Measurements from ENCODE around the gene FKBP15.
"Not testable (repeated sequence)": the region's sequence is repeated elsewhere in the genome, so short reads cannot be mapped to it uniquely, and the experiment has no call there.

The FKBP15 gene

DNA sequence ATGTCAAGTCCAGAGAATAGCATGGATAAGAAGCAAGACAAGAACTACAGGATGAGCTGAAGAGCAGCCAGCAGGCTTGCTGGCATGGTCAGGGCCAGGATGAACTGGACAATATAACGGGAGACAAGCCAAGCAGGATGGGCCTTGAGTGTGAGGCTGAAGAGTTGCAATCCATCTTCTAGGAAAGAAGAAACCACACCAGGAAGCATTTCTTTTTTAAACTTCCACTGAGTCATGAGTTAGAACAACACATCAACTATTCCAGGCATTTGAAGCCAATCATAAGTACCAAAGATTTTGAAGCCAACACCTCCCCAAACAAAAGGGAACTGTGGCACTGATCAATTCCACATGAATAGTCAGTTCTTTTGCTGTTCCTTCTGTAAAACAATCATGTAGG, 43.0 kb downstream of the FKBP15 start:
- DNase-seq (ENCODE audit: low read depth): no peak

DNA sequence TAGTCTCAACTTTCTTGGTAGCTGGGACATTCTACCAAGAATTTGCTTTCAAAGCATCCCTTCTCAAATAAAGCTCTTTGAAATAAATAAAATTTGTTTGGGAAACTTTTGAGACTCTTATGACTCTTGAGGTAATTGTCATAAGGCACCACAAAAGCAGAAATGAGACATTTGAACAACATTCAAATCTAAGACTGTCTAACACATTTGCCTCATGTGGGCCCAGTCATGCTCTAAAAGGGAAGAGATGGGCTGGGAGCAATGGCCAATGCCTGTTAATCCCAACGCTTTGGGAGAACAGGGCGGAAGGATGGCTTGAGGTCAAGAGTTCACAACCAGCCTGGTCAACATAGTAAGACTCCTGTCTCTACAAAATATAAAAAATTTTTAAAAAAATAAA, 43.8 kb downstream of the FKBP15 start:
- no peak for DNase-seq (ENCODE audit: low read depth)

DNA sequence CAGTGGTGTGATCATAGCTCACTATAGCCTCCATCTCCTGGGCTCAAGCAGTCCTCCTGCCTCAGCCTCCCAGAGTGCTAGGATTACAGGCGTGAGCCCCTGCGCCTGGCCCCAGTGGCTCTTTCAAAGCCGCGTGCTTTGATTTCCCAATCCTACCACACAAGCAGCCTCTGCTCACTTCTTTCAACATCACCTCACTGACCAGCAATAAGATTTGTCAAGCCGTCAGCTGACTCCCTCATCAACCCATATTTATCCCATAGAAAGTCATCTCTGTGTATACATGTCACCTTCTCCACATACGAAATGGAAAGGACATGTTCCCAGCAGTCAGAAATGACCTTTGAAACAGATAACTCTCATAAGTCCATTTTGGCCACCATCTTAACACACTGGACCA, 44.3 kb downstream of the FKBP15 start:
- DNase-seq (ENCODE audit: low read depth): no peak

GRCh38 chr9:113173341-113173740, 47.7 kb downstream of the FKBP15 start:
- DNase-seq (ENCODE audit: low read depth): no peak

GRCh38 chr9:113168809-113169208, 52.3 kb downstream of the FKBP15 start:
- no peak for DNase-seq (ENCODE audit: low read depth)

DNA sequence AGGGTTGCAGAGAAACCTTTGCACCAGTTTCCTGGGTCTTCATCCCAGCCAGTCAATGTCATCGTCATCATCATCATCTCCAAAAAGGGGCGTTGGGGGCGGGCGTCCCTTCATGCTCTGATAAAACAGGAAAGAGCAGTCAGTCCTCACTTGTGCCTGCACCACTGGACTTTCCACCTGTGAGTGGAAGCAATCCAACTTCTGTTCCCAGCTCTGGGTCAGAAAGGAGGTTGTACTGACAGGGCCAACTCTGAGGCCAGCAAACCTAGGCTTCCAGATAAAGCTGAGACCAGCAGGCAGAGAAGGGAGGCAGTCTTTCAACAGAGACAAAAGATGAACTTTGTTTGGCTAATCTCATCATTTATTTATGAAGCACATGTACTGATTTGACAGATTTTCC, 55.0 kb downstream of the FKBP15 start:
- DNase-seq (ENCODE audit: low read depth): no peak

GRCh38 chr9:113164536-113165300, 56.4 kb downstream of the FKBP15 start:
- no peak for DNase-seq (ENCODE audit: low read depth)

DNA sequence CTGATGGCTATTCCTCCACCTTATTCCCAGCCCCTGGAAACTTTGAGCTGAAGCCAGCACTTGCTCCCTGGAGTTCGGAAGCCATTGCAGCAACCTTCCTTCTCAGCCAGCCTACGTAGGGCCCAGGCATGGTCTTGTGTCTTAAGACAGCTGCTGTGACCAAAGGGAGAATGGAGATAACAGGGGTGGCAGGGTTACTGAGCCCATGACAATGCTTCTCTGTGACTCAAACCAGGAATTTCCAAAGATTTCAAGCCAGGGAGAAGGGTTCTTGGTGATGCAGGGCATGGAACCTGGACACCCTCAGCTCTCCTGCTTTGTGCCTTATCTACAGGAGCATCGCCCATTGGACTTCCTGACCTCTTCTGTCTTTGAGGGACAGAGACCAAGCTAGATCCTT, 58.1 kb downstream of the FKBP15 start:
- DNase-seq (ENCODE audit: low read depth): no peak

- no peak for DNase-seq (ENCODE audit: low read depth)
These were observed 60.5 kb downstream of the FKBP15 start for GRCh38 chr9:113160571-113160970.

DNA sequence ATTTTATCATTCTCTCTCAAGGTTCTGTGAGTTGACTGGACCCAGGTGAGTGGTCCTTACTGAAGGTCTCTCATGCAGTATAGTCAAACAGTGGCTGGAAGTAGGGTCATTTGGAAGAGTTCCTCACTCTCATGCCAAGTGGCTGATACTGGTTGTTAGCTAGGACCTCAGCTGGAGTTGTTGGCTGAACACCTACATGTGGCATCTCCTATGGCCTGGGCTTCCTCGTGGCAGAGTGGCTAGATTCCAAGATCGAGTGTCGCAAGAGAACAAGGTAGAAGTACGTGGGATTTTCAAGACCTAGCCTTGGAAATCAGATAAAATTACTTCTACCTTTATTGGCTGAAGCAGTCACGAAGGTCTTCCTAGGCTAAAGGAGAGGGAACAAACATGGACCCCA, 62.6 kb downstream of the FKBP15 start:
- DNase-seq (ENCODE audit: low read depth): no peak

DNA sequence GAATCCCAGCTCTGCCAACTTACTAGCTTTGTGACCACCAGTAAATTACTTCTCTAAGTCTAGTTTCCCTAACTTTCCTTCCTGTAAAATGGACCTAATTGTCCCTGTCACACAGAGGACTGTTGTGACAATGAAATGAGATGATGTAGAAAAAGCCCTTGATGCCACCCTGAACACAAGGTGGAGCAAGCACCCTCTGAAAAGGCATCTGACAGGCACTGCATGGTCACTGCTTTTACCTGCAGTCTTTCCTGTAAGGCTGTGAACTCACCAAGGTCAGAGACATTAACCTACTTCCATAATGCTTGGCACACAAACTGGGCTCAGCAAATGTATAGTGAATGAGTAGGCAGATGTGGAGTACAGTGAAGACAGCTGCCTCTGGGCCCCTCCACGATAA, 64.2 kb downstream of the FKBP15 start:
- no peak for DNase-seq (ENCODE audit: low read depth)

DNA sequence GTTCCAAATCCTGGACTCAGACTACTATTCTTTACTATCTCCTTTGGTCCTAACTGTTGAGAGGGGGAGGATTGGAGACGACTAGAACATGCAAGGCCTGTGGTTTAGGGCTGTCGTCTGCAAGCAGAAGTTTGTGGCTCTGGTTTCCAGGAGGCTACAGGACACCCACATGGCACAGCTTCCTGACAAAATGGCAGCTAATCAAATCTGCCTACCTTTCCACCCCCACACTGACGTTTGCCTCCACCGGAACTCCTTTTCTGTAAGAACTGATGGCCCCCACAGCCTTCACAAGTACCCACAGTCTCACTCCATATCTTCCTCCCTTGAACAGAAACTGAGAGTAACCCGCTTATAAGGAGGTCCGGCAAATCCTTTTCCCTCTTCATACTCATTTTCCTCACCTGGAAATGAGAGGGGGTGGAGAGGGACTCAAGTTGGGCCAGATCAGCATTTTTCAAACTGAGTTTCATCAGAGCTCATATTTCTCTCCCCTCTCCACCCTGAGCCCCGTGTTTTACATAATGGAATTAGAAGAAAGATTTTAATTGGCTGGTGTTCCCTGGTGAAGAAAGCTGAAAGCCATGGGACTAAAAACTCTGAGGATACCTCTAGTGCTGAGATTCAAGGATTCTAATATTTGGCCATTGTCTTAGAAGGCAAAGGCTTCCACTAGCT, 65.0 kb downstream of the FKBP15 start:
- DNase-seq (ENCODE audit: low read depth): no peak

DNA sequence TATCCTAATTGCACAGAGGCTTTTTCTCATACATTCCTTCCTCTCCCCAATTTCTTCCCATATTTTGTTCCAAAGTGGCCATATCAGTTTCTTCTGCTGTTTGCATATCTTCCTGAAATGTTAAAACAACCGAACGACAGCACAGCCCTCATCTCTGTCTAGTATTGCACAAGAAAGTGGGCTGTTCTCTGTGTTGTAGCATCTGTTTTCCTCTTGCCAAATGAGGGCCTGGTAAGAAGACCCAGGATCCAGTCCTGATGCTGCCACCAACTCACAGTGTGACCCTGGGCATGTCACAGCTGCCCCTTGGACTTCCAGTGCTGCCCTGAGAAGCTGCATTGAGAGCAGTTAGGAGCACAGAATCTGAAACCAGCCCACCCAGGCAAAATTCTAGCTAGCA, 66.1 kb downstream of the FKBP15 start:
- no peak for DNase-seq (ENCODE audit: low read depth)

GRCh38 chr9:113154471-113154870, 66.6 kb downstream of the FKBP15 start:
- DNase-seq (ENCODE audit: low read depth): no peak

- DNase-seq (ENCODE audit: low read depth): no peak
These were observed 67.5 kb downstream of the FKBP15 start for GRCh38 chr9:113153599-113153998.

DNA sequence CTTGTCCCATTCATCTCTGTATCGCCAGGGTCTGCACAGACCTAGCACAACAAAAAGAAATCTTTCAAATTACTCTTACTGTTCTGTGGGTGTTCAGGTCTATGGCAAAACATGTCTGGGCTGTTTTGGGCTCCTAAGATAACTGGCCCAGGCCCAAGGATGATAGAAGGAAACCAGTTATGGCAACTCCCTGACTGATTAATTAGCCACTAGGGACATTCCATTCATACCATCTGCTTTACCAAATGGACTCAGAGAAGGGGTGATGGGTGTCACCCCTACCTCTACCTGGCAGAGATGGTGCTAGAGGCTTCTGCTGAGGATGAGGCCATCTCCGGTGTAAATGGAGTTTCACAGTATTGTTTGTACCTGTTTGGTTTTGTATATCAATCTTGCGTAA, 68.4 kb downstream of the FKBP15 start:
- no peak for DNase-seq (ENCODE audit: low read depth)

- DNase-seq (ENCODE audit: low read depth): no peak
These were observed 69.1 kb downstream of the FKBP15 start for GRCh38 chr9:113151696-113152630.

DNA sequence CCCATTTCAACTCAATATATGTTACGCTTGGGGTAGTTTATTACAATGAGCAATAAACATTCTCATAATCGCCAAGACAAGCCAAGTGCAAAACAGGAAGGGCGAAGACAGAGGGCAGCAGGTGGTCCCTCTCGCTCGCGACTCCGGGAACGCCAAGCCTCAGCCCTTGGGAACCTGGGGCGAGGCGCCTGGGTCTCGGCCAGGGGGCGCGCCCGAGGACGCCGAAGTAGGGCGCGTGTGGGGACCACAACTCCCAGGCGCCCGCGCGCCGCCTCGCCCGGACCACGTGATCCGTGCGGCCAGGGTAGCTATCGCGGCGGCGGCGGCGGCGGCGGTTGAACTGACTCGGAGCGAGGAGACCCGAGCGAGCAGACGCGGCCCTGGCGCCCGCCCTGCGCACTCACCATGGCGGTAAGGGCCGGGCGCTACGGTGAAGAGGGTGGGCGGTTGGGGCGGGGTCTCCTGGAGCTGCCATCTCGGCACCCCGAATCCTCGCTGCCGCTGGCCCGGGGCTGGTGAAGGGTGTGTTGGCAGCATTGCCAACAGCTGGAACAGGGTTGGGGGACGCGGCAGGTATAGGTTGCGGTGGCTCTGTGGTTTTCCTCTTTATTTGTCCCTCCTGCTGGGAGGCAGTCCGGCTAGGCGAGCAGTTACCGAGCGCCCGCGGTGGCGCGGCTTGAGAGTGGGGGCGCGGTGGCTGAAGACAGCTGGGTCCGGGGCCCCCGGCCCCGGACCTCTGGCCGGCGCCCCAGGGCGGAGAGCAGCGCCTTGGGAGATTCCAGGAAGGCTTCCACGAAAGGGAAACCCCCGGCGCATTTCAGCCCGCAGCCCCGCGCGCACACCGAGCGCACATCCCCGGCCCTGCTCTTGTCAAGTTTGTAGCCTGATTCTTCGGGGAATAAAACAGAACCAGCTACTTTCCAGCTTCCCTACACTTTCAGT, 70.1 kb downstream of the FKBP15 start, which contains the start of gene SLC31A2:
Gene SLC31A2, plus strand, starts transcription at position 338 of the 942 bp plus-strand sequence. Its CDS starts 68 bp downstream, at position 406.
- peak; percentile 73 for DNase-seq (ENCODE audit: low read depth)

- DNase-seq (ENCODE audit: low read depth): not testable (repeated sequence)
These were observed 71.5 kb downstream of the FKBP15 start for GRCh38 chr9:113149561-113149960.

- DNase-seq (ENCODE audit: low read depth): no peak
These were observed 72.1 kb downstream of the FKBP15 start for GRCh38 chr9:113148781-113149510.

GRCh38 chr9:113148372-113148705, 72.7 kb downstream of the FKBP15 start:
- DNase-seq (ENCODE audit: low read depth): no peak

Data from T follicular helper cell (primary cell).